Activated CD4-positive, alpha-beta T cell treated with anti-CD3 and anti-CD28 coated beads for 48 hours (primary cell): ENCODE results near the gene FBXO10.
A peak's percentile ranks its signal among the peaks of the same experiment; 100 is the strongest.
"Not testable (repeated sequence)": the region's sequence is repeated elsewhere in the genome, so short reads cannot be mapped to it uniquely, and the experiment has no call there.

Experiments
- DNase-seq: peaks from one replicate; pipeline ENCODE4 v3.0.0-alpha.2; 2020

The FBXO10 gene

GRCh38 chr9:37543468-37543867 lies 32.7 kb downstream of the FBXO10 start:
- DNase-seq = no peak

- peak; percentile 7 for DNase-seq
Observed at GRCh38 chr9:37542895-37543294, 33.3 kb downstream of the FBXO10 start.

GRCh38 chr9:37542488-37542887 lies 33.7 kb downstream of the FBXO10 start:
- DNase-seq = no peak

- DNase-seq = no peak
Observed at GRCh38 chr9:37541465-37541864, 34.7 kb downstream of the FBXO10 start.

- DNase-seq = no peak
Observed at GRCh38 chr9:37540634-37541033, 35.5 kb downstream of the FBXO10 start.

GRCh38 chr9:37539634-37540033 lies 36.5 kb downstream of the FBXO10 start:
- DNase-seq = no peak

GRCh38 chr9:37538099-37538498 lies 38.1 kb downstream of the FBXO10 start:
- DNase-seq = no peak

- no peak for DNase-seq
Observed at GRCh38 chr9:37534901-37535300, 41.3 kb downstream of the FBXO10 start.

GRCh38 chr9:37534412-37534811 lies 41.8 kb downstream of the FBXO10 start:
- DNase-seq = no peak

GRCh38 chr9:37531699-37532098 lies 44.5 kb downstream of the FBXO10 start:
- DNase-seq = peak; percentile 23

- peak; percentile 82 for DNase-seq
Observed at GRCh38 chr9:37528652-37529471, 47.3 kb downstream of the FBXO10 start.

- DNase-seq = no peak
Observed at GRCh38 chr9:37523916-37524315, 52.3 kb downstream of the FBXO10 start.

- DNase-seq = no peak
Observed at GRCh38 chr9:37522971-37523370, 53.2 kb downstream of the FBXO10 start.

- no peak for DNase-seq
Observed at GRCh38 chr9:37521111-37521510, 55.1 kb downstream of the FBXO10 start.

GRCh38 chr9:37520641-37521040 lies 55.5 kb downstream of the FBXO10 start:
- no peak for DNase-seq

GRCh38 chr9:37517923-37518322 lies 58.3 kb downstream of the FBXO10 start:
- DNase-seq = no peak

GRCh38 chr9:37515620-37516258 lies 60.4 kb downstream of the FBXO10 start:
- DNase-seq = no peak

GRCh38 chr9:37514999-37515398 lies 61.2 kb downstream of the FBXO10 start:
- DNase-seq = no peak

GRCh38 chr9:37514415-37514814 lies 61.8 kb downstream of the FBXO10 start:
- not testable (repeated sequence) for DNase-seq

- no peak for DNase-seq
Observed at GRCh38 chr9:37512437-37512836, 63.7 kb downstream of the FBXO10 start.

- DNase-seq = no peak
Observed at GRCh38 chr9:37511016-37512010, 64.9 kb downstream of the FBXO10 start.

GRCh38 chr9:37510053-37510452 lies 66.1 kb downstream of the FBXO10 start:
- DNase-seq = not testable (repeated sequence)

- no peak for DNase-seq
Observed at GRCh38 chr9:37509536-37509935, 66.6 kb downstream of the FBXO10 start.
